Neuronal stem cell (in vitro differentiated cells): Measurements from ENCODE around the gene OLFM2. TPM values are rescaled to one million over a fixed set of nuclear protein-coding genes. Genes with fewer than 3 reads are reported as not detected.
A peak's percentile ranks its signal among the peaks of the same experiment; 100 is the strongest.

Experiments used
- DNase-seq: peaks from one replicate; pipeline ENCODE4 v3.0.0-alpha.2; 2013; ENCODE audit warnings: low spot score
- H2AFZ ChIP-seq: one replicate; pipeline ENCODE4 v1.6.1; 2013; ENCODE audit warnings: mild to moderate bottlenecking, low read length, inconsistent platforms
- H2AK5ac ChIP-seq: 2 replicates; pipeline ENCODE4 v1.6.1; 2013; ENCODE audit warnings: low read depth, mild to moderate bottlenecking, inconsistent platforms, low read length, moderate library complexity, mixed read lengths
- H2BK120ac ChIP-seq: 2 replicates; pipeline ENCODE4 v1.6.1; 2013; ENCODE audit warnings: low read depth, mild to moderate bottlenecking, inconsistent platforms, low read length, moderate library complexity, mixed read lengths
- H2BK12ac ChIP-seq: one replicate; pipeline ENCODE4 v1.6.1; 2013; ENCODE audit warnings: low read length, inconsistent platforms
- H2BK15ac ChIP-seq: 2 replicates; pipeline ENCODE4 v1.6.1; 2013; ENCODE audit warnings: mild to moderate bottlenecking, low read length, inconsistent platforms, mixed read lengths
- H2BK5ac ChIP-seq: one replicate; pipeline ENCODE4 v1.6.1; 2013; ENCODE audit warnings: inconsistent platforms, mild to moderate bottlenecking, low read length, moderate library complexity
- H3K14ac ChIP-seq: one replicate; pipeline ENCODE4 v1.6.1; 2013; ENCODE audit warnings: low read length, inconsistent platforms
- H3K18ac ChIP-seq: 2 replicates; pipeline ENCODE4 v1.6.1; 2013; ENCODE audit warnings: low read length, inconsistent platforms
- H3K23ac ChIP-seq: 2 replicates; pipeline ENCODE4 v1.6.1; 2013; ENCODE audit warnings: low read depth, mild to moderate bottlenecking, mixed read lengths, low read length, inconsistent platforms; ENCODE audit not compliant: poor library complexity
- H3K27ac ChIP-seq: replicated peaks from 3 replicates; pipeline ENCODE4 v1.5.1; 2013; ENCODE audit warnings: low read length, inconsistent platforms
- H3K27me3 ChIP-seq, 3 experiments: 2 replicates each; pipeline ENCODE4 v1.6.1; 2013; ENCODE audit warnings: low read length in 3 of 3, mild to moderate bottlenecking in 2 of 3, inconsistent platforms in 1 of 3, low read depth in 1 of 3, mixed read lengths in 1 of 3, moderate library complexity in 1 of 3; ENCODE audit not compliant: control insufficient read depth in 3 of 3, insufficient read depth in 3 of 3
- H3K36me3 ChIP-seq, 2 donors: replicated peaks in 1 of 2; 2 replicates each; pipeline ENCODE4 v1.6.1; 2013; ENCODE audit warnings: low read length in 2 of 2; ENCODE audit not compliant: control insufficient read depth in 2 of 2, insufficient read depth in 2 of 2
- H3K4ac ChIP-seq: 2 replicates; pipeline ENCODE4 v1.6.1; 2013; ENCODE audit warnings: inconsistent platforms, mild to moderate bottlenecking, low read length, moderate library complexity
- H3K4me1 ChIP-seq, 2 donors: 1 replicate in 1 of 2; 2 replicates in 1 of 2; pipeline ENCODE4 v1.6.1; 2013; ENCODE audit warnings: low read length in 2 of 2, low read depth in 1 of 2; ENCODE audit not compliant: control insufficient read depth in 2 of 2, insufficient read depth in 1 of 2
- H3K4me2 ChIP-seq: one replicate; pipeline ENCODE4 v1.6.1; 2013; ENCODE audit warnings: mild to moderate bottlenecking, low read length, inconsistent platforms; ENCODE audit not compliant: insufficient read depth, poor library complexity, severe bottlenecking
- H3K4me3 ChIP-seq, 2 donors: 2 replicates each; pipeline ENCODE4 v1.5.1; 2013; ENCODE audit warnings: low read length in 2 of 2, mild to moderate bottlenecking in 2 of 2, inconsistent platforms in 1 of 2, moderate library complexity in 1 of 2
- H3K79me1 ChIP-seq: one replicate; pipeline ENCODE4 v1.6.1; 2013; ENCODE audit warnings: low read depth, mild to moderate bottlenecking, inconsistent platforms, low read length, moderate library complexity
- H3K9ac ChIP-seq: one replicate; pipeline ENCODE4 v1.6.1; 2013; ENCODE audit warnings: mild to moderate bottlenecking, low read depth, low read length, inconsistent platforms; ENCODE audit not compliant: poor library complexity
- H3K9me3 ChIP-seq, 2 donors: replicated peaks in 1 of 2; 2 replicates each; pipeline versions ENCODE3 to v1.6.1; 2013; ENCODE audit warnings: low read length in 2 of 2, mild to moderate bottlenecking in 2 of 2, inconsistent platforms in 1 of 2, low read depth in 1 of 2, mixed read lengths in 1 of 2, moderate library complexity in 1 of 2; ENCODE audit not compliant: control insufficient read depth in 2 of 2, insufficient read depth in 1 of 2
- H4K8ac ChIP-seq: one replicate; pipeline ENCODE4 v1.6.1; 2013; ENCODE audit warnings: low read depth, mild to moderate bottlenecking, inconsistent platforms, low read length, moderate library complexity
- H4K91ac ChIP-seq: one replicate; pipeline ENCODE4 v1.6.1; 2013; ENCODE audit warnings: low read length, low read depth, mild to moderate bottlenecking, inconsistent platforms; ENCODE audit not compliant: poor library complexity
- WGBS, 2 donors: extraction: QIAGEN DNeasy Blood & Tissue Kit; methylation state at CpG; one replicate each; pipeline ENCODE4 v1.1.7; 2013; ENCODE audit warnings: missing lambda C conversion rate in 2 of 2, mixed read lengths in 1 of 2; ENCODE audit not compliant: insufficient read length in 2 of 2, insufficient replicate concordance in 1 of 2; ENCODE audit errors: extremely low coverage in 2 of 2; 5-methylcytosine and 5-hydroxymethylcytosine counted together
- small RNA-seq: library from polyadenylated mRNA; stranded (forward); fragments of <200 nt; extraction: miRNeasy Mini kit (QIAGEN cat#:217004); gene quantifications from one replicate; pipeline ENCODE3, GENCODE V24; 2013; ENCODE audit not compliant: insufficient read depth

The OLFM2 gene

GRCh38 chr19:9811139-9811538, 125.2 kb downstream of the OLFM2 start:
- Histone ChIP-seq H2BK120ac (no peak overlapping the region), H3K36me3 (peaks cover 29 to 65% of the 10 kb centered on the region in 2 donors), H2BK12ac (peak overlapping the region; percentile 84), H3K79me1 (peaks cover 5% of the 10 kb centered on the region), H4K8ac (peak overlapping the region; percentile 82), H2AK5ac (no peak overlapping the region), H2BK5ac (no peak overlapping the region), H3K27me3 (no peaks in the 10 kb centered on the region), H3K27ac (no peak overlapping the region), H3K4me2 (no peak overlapping the region), H3K9me3 (peaks cover 0 to 5% of the 10 kb centered on the region in 2 donors), H4K91ac (no peak overlapping the region), H3K14ac (no peak overlapping the region), H3K23ac (peak overlapping the region; percentile 20), H3K4ac (no peak overlapping the region), H3K18ac (no peak overlapping the region), H2BK15ac (no peak overlapping the region), H2AFZ (no peak overlapping the region), H3K4me1 (no peaks in the 10 kb centered on the region), H3K4me3 (peak overlapping the region in 1 of 2 donors; percentile 9), H3K9ac (peak overlapping the region; percentile 70)
- no CpG with 5 or more reads among the region's 21 CpGs for WGBS, 2 donors
- DNase-seq, result no peak

DNA sequence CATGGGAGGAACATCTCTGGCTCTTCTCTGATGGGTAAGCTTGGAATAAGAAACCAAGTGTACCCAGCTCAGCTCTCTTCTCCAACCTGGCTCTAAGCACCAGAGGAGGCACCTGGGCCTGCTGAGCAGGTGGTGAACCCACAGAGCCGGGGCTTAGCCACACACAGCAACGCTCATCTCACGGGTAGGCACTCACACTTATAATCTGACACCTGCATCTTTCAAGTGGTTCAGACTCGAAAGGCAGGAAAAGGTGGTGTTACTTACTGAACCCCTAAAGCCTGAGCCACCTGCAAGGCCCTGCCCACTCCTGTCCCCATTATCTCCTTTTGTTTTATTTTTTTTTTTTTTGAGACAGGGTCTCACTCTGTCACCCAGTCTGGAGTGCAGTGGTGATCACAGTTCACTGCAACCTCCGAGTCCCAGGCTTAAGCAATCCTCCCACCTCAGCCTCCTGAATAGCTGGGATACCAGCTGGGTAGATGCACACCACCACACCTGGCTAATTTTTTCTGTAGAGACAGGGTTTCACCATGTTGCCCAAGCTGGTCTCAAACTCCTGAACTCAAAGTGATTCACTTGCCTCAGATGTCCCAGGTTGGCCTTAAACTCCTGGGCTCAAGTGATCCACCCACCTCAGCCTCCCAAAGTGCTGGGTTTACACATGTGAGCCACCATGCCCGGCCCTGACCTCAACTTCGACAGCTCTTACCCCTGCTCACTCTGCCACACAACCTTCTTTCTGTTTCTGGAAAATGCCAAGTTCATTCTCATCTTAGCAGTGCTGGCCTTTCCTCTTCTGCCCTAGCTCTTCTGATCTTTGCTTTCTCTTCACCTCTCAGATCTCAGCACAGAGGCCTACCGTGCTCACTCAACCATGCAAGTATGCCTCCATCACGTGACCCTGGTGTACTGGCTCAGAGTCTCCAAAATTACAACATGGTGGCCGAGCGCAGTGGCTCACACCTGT, 127.2 kb downstream of the OLFM2 start:
- no peaks in the 10 kb centered on the region for H3K4me1 ChIP-seq
- H3K9ac ChIP-seq, result no peak overlapping the region
- H4K8ac ChIP-seq, result peak overlapping the region; percentile 96
- no peak overlapping the region for H4K91ac ChIP-seq
- no peak overlapping the region for H3K4me3 ChIP-seq
- H2AFZ ChIP-seq, result no peak overlapping the region
- no peak overlapping the region for H2AK5ac ChIP-seq
- no peak overlapping the region for H2BK120ac ChIP-seq
- no peak overlapping the region for H3K27ac ChIP-seq
- no peak overlapping the region for H2BK5ac ChIP-seq
- peaks cover 31 to 70% of the 10 kb centered on the region in 2 donors for H3K36me3 ChIP-seq
- H3K27me3 ChIP-seq, result no peaks in the 10 kb centered on the region
- H3K4ac ChIP-seq, result no peak overlapping the region
- H3K23ac ChIP-seq, result no peak overlapping the region
- WGBS, 2 donors, result no CpG with 5 or more reads among the region's 11 CpGs
- H3K4me2 ChIP-seq, result no peak overlapping the region
- H3K79me1 ChIP-seq, result peaks cover 2% of the 10 kb centered on the region
- H3K14ac ChIP-seq, result no peak overlapping the region
- no peak overlapping the region for H2BK15ac ChIP-seq
- no peak overlapping the region for H2BK12ac ChIP-seq
- DNase-seq, result no peak
- H3K18ac ChIP-seq, result no peak overlapping the region
- H3K9me3 ChIP-seq, result no peaks in the 10 kb centered on the region

- no peaks in the 10 kb centered on the region for H3K27me3 ChIP-seq
- DNase-seq, result no peak
- no peaks in the 10 kb centered on the region for H3K9me3 ChIP-seq
- H3K14ac ChIP-seq, result no peak overlapping the region
- H3K4me2 ChIP-seq, result no peak overlapping the region
- H3K18ac ChIP-seq, result no peak overlapping the region
- no peak overlapping the region for H3K27ac ChIP-seq
- H3K79me1 ChIP-seq, result peaks cover 2% of the 10 kb centered on the region
- no peak overlapping the region for H2BK5ac ChIP-seq
- no peak overlapping the region for H2BK12ac ChIP-seq
- no peak overlapping the region for H2AK5ac ChIP-seq
- H3K36me3 ChIP-seq, result peaks cover 31 to 74% of the 10 kb centered on the region in 2 donors
- no peak overlapping the region for H3K9ac ChIP-seq
- no peak overlapping the region for H2AFZ ChIP-seq
- H3K4me3 ChIP-seq, result no peak overlapping the region
- no CpG with 5 or more reads among the region's 3 CpGs for WGBS, 2 donors
- no peak overlapping the region for H2BK15ac ChIP-seq
- no peak overlapping the region for H3K23ac ChIP-seq
- no peak overlapping the region for H3K4ac ChIP-seq
- no peaks in the 10 kb centered on the region for H3K4me1 ChIP-seq
- H4K91ac ChIP-seq, result no peak overlapping the region
- no peak overlapping the region for H4K8ac ChIP-seq
- H2BK120ac ChIP-seq, result no peak overlapping the region
Observed at GRCh38 chr19:9806803-9807202, 129.5 kb downstream of the OLFM2 start.

Small RNA genes lying within 50 kb of the gene (small RNA-seq; reads per million reads assigned to genes)
- gene RF00156, result not detected
